ENCODE measurements around the gene CAT. TPM values are rescaled to one million over a fixed set of nuclear protein-coding genes. Genes with fewer than 3 reads are reported as not detected.

Gene CAT
- total RNA-seq, 4 donors from 2014 or later = 81.0 to 213 (median 125) TPM

- 71 to 76% methylated on average over 3 to 5 of the region's 6 CpGs for WGBS, 2 donors (ENCODE audit: low coverage in 1 of 2)
- peaks cover 0 to 3% (median 0%) of the 10 kb centered on the region in 3 donors for H3K4me1 ChIP-seq
Measured at GRCh38 chr11:34507156-34507555, 68.4 kb downstream of the CAT start.

GRCh38 chr11:34507610-34508009 lies 68.9 kb downstream of the CAT start:
- Histone ChIP-seq H3K27ac (no peak overlapping the region), H3K27me3 (no peaks in the 10 kb centered on the region), H3K4me1 (no peaks in the 10 kb centered on the region), H3K9me3 (no peaks in the 10 kb centered on the region), H3K4me3 (no peak overlapping the region), H3K36me3 (no peaks in the 10 kb centered on the region)
- TF ChIP-seq POLR2AphosphoS5 (IDR thresholded peaks at IDR 0.05) = no peak
- TF ChIP-seq EP300 (IDR thresholded peaks at IDR 0.05) = no peak
- no peak for TF ChIP-seq CTCF (IDR thresholded peaks at IDR 0.05)
- TF ChIP-seq POLR2A (IDR thresholded peaks at IDR 0.05) = no peak
- no peak for ATAC-seq
- 63 to 65% methylated on average over 4 to 5 of the region's 5 CpGs for WGBS, 2 donors (ENCODE audit: low coverage in 1 of 2)

More at GRCh38 chr11:34507156-34507555, 68.4 kb downstream of the CAT start:
- ATAC-seq = no peak
- Histone ChIP-seq H3K27ac (no peak overlapping the region), H3K4me3 (no peak overlapping the region), H3K9me3 (no peaks in the 10 kb centered on the region), H3K27me3 (no peaks in the 10 kb centered on the region), H3K36me3 (no peaks in the 10 kb centered on the region)
- TF ChIP-seq POLR2A (IDR thresholded peaks at IDR 0.05) (no peak), CTCF (IDR thresholded peaks at IDR 0.05) (no peak), EP300 (IDR thresholded peaks at IDR 0.05) (no peak)

GRCh38 chr11:34508524-34508923 lies 69.8 kb downstream of the CAT start:
- Histone ChIP-seq H3K27me3 (no peaks in the 10 kb centered on the region), H3K4me1 (no peaks in the 10 kb centered on the region), H3K9me3 (no peaks in the 10 kb centered on the region), H3K36me3 (no peaks in the 10 kb centered on the region), H3K27ac (no peak overlapping the region), H3K4me3 (no peak overlapping the region)
- WGBS, 2 donors (ENCODE audit: low coverage in 1 of 2) = 36% methylated on average over 2 of the region's 2 CpGs
- TF ChIP-seq POLR2AphosphoS5 (IDR thresholded peaks at IDR 0.05) = no peak
- TF ChIP-seq CTCF (IDR thresholded peaks at IDR 0.05) = no peak
- no peak for TF ChIP-seq EP300 (IDR thresholded peaks at IDR 0.05)
- no peak for ATAC-seq

- TF ChIP-seq POLR2A (IDR thresholded peaks at IDR 0.05) (no peak), CTCF (IDR thresholded peaks at IDR 0.05) (no peak), POLR2AphosphoS5 (IDR thresholded peaks at IDR 0.05) (no peak), EP300 (IDR thresholded peaks at IDR 0.05) (no peak)
- ATAC-seq = no peak
- H3K4me3 ChIP-seq = no peak overlapping the region
- no peak overlapping the region for H3K27ac ChIP-seq
- no peaks in the 10 kb centered on the region for H3K9me3 ChIP-seq
- H3K36me3 ChIP-seq = no peaks in the 10 kb centered on the region
- no peaks in the 10 kb centered on the region for H3K4me1 ChIP-seq
- H3K27me3 ChIP-seq = no peaks in the 10 kb centered on the region
- 31 to 38% methylated on average over 4 of the region's 5 CpGs for WGBS, 2 donors (ENCODE audit: low coverage in 1 of 2)
Measured at GRCh38 chr11:34509336-34509876, 70.7 kb downstream of the CAT start.

- no peak for TF ChIP-seq CTCF (IDR thresholded peaks at IDR 0.05)
- no peak for ATAC-seq
- Histone ChIP-seq H3K9me3 (no peaks in the 10 kb centered on the region), H3K4me1 (no peaks in the 10 kb centered on the region), H3K4me3 (no peak overlapping the region), H3K36me3 (no peaks in the 10 kb centered on the region), H3K27ac (no peak overlapping the region), H3K27me3 (no peaks in the 10 kb centered on the region)
Measured at GRCh38 chr11:34510218-34510617, 71.5 kb downstream of the CAT start.
